Posterior vena cava (tissue), 2 donors: ENCODE data around the gene SRGN. TPM values are rescaled to one million over a fixed set of nuclear protein-coding genes. Genes with fewer than 3 reads are reported as not detected.

Experiments used
- total RNA-seq, 2 donors: library from RNA; stranded (reverse); fragmentation: NEBNext Ultra II Directional; extraction: Animal tissue kit (Norgen Biotek cat#: 25700); gene quantifications; one replicate each; pipeline ENCODE4 v1.2.1, GENCODE V29; 2021
- donor health status: DM: yes; HTN: yes; CAD: no.
- donor health status: DM: yes; HTN: yes; CAD: no.

SRGN gene
- total RNA-seq, 2 donors from 2014 or later: 138 to 144 TPM

Other genes with a start within 250 kb of the SRGN start
- 10 to 100 TPM; 39.3 to 45.6 TPM for gene DDX50, start 186.8 kb upstream of the SRGN start, total RNA-seq
- gene DDX21, start 131.9 kb upstream of the SRGN start, total RNA-seq: 10 to 100 TPM; 37.4 to 55.7 TPM
- 10 to 100 TPM; 23.8 to 26.3 TPM for gene KIFBP, start 99.3 kb upstream of the SRGN start, total RNA-seq
- gene VPS26A, start 36.1 kb downstream of the SRGN start, total RNA-seq: 10 to 100 TPM; 44.2 to 58.2 TPM
- gene SUPV3L1, start 92.1 kb downstream of the SRGN start, total RNA-seq: 10 to 100 TPM; 16.0 to 18.6 TPM
- under 1 TPM; 0.05 to 0.09 TPM for gene HKDC1, start 132.2 kb downstream of the SRGN start, total RNA-seq
- 100 to 1,000 TPM in 1 of 2 donors, 10 to 100 TPM in 1; 75.6 to 103 TPM for gene HK1, start 190.4 kb downstream of the SRGN start, total RNA-seq